GM20000 (cell line): ENCODE measurements around the gene SHMT2.

Source experiments
- DNase-seq: peaks from one replicate; pipeline ENCODE4 v3.0.0; 2012; ENCODE audit warnings: low spot score
- CTCF ChIP-seq: IDR thresholded peaks from 2 replicates; pipeline ENCODE4 v1.5.1; 2012; ENCODE audit warnings: mild to moderate bottlenecking, control low read depth; ENCODE audit errors: extremely low read depth, missing control alignments

Gene SHMT2

GRCh38 chr12:57192920-57193319 lies 36.6 kb upstream of the SHMT2 start:
- no peak for DNase-seq
- no peak for TF ChIP-seq CTCF

DNA sequence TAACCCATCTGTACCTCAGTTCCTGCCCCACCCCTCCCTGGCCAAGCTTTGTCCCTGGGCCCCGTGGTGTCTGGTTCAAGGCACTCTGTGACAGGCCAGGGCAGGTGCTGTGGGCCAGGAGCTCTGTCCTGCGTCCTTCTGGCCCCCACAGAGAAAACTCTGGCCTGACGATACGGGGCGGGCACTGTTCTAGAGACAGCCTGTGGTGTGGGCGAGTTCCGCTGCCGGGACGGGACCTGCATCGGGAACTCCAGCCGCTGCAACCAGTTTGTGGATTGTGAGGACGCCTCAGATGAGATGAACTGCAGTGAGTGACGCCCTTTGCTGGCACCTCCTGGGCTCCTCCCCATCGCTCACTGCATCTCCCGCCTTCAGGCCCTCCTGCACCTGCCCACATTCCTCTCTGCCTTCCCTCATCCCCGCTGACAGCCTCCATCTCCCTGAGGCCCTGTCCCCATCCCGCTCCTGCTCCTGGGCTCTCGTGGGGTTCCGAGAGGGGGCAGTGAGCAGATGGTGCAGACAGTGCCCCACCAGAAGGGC lies 35.7 kb upstream of the SHMT2 start:
- no peak for DNase-seq
- TF ChIP-seq CTCF = no peak

DNA sequence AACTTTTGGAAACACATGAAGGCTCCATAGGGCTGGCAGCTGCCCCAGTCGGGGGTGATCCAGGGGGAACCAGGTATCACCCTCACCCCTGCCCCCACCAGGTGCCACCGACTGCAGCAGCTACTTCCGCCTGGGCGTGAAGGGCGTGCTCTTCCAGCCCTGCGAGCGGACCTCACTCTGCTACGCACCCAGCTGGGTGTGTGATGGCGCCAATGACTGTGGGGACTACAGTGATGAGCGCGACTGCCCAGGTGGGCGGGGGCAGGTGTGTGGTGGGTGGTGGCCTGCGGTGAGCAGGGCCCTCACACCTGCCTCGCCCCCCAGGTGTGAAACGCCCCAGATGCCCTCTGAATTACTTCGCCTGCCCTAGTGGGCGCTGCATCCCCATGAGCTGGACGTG lies 35.3 kb upstream of the SHMT2 start:
- TF ChIP-seq CTCF = no peak
- DNase-seq = no peak

DNA sequence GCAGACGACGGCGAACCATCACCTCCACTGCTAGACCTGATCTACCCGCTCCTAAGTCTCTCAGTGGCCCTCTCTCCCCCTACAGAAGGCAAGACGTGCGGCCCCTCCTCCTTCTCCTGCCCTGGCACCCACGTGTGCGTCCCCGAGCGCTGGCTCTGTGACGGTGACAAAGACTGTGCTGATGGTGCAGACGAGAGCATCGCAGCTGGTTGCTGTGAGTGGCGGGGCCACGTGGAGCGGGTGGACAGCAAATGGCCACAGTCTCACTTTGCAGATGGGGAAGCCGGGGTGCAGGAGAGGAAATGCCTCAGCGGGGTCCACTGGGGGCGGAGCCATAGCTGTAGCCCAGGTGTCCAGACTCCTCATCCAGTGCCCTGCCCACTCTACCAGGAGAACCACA lies 34.3 kb upstream of the SHMT2 start:
- TF ChIP-seq CTCF = no peak
- DNase-seq = no peak

DNA sequence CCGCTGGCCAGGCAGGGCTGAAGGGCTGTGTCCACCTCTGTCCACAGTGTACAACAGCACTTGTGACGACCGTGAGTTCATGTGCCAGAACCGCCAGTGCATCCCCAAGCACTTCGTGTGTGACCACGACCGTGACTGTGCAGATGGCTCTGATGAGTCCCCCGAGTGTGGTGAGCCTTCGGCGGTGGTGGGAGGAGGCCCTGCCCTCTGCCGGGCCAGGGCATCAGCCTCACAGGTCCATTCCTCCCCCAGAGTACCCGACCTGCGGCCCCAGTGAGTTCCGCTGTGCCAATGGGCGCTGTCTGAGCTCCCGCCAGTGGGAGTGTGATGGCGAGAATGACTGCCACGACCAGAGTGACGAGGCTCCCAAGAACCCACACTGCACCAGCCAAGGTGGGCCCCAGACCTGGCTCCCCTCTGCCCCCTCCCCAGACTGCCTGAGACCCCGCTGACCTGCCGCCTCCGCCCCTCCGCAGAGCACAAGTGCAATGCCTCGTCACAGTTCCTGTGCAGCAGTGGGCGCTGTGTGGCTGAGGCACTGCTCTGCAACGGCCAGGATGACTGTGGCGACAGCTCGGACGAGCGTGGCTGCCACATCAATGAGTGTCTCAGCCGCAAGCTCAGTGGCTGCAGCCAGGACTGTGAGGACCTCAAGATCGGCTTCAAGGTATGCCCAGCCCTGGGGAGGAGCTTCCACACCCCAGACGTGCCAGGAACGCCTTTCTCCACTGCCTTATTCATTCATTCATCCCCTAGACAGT lies 33.7 kb upstream of the SHMT2 start:
- TF ChIP-seq CTCF = no peak
- DNase-seq = no peak

DNA sequence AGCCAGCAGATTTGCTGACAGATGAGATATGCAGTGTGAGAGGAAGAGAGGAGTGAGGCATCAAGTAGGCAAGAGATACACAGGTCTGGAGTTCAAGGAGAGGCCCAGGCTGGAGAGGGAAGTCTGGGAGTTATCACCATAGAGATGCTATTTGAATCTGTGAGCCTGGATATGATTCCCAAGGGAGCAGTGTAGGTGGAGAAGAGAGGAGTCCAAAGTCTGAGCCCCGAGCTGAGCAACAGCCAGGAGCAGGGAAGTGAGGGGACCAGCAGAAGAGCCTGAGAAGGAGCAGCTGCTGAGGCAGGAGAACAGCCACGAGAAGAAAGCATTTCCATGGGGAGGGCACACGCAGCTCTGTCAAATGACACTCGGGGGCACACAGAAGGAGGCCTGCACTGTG lies 33.1 kb upstream of the SHMT2 start:
- DNase-seq = no peak
- TF ChIP-seq CTCF = no peak

DNA sequence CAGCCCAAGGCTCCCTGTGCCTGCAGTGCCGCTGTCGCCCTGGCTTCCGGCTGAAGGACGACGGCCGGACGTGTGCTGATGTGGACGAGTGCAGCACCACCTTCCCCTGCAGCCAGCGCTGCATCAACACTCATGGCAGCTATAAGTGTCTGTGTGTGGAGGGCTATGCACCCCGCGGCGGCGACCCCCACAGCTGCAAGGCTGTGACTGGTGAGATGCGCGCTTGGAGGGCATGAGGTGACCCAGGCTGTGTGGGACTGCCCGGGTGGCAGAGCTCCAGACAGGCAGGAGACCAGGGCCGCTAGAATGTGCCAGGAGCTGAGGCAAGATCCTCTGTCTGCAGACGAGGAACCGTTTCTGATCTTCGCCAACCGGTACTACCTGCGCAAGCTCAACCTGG lies 32.6 kb upstream of the SHMT2 start:
- TF ChIP-seq CTCF = no peak

More for the DNA sequence above, 32.6 kb upstream of the SHMT2 start:
- DNase-seq = no peak
